ENCODE measurements around the gene MACROD2.

GRCh38 chr20:15544742-15545141 lies 1549.4 kb downstream of the MACROD2 start:
- TF ChIP-seq CTCF (optimal IDR thresholded peaks at IDR 0.05 in 1 of 3, IDR thresholded peaks at IDR 0.05 in 1 of 3, conservative IDR thresholded peaks at IDR 0.05 in 1 of 3; ENCODE audit: extremely low read depth in 1 of 3, insufficient read depth in 2 of 3, low read length in 3 of 3): no peak
- no peak for TF ChIP-seq EZH2 (IDR thresholded peaks at IDR 0.05; ENCODE audit: low read length)
